GM06990 (cell line): ENCODE data around the gene PCID2.

ENCODE experiments used
- DNase-seq: peaks from one replicate; pipeline ENCODE4 v3.0.0-alpha.2; 2011; ENCODE audit not compliant: insufficient read length; ENCODE audit errors: extremely low read depth
- H3K27me3 ChIP-seq: replicated peaks from 2 replicates; pipeline ENCODE4 v1.6.0; 2011; ENCODE audit warnings: low read length; ENCODE audit not compliant: control insufficient read depth, insufficient read depth
- H3K36me3 ChIP-seq: 2 replicates; pipeline ENCODE4 v1.5.1; 2011; ENCODE audit warnings: low read length; ENCODE audit not compliant: control insufficient read depth, insufficient read depth
- H3K4me3 ChIP-seq: replicated peaks from 2 replicates; pipeline ENCODE4 v1.5.1; 2011; ENCODE audit warnings: low read depth, mild to moderate bottlenecking, control low read depth, low read length
- CTCF ChIP-seq: IDR thresholded peaks from 2 replicates; pipeline ENCODE4 v1.5.1; 2011; ENCODE audit warnings: low read length, control low read depth, mild to moderate bottlenecking, inconsistent platforms; ENCODE audit not compliant: insufficient read depth, poor library complexity, severe bottlenecking

The PCID2 gene

GRCh38 chr13:113151745-113152690 is 56.5 kb downstream of the PCID2 start:
- no peak overlapping the region for H3K4me3 ChIP-seq
- DNase-seq: no peak
- H3K27me3 ChIP-seq: no peaks in the 10 kb centered on the region; the same call in 1 of the 2 replicates
- no peaks in the 10 kb centered on the region for H3K36me3 ChIP-seq
- no peak for TF ChIP-seq CTCF

- no peaks in the 10 kb centered on the region; the same call in 1 of the 2 replicates for H3K27me3 ChIP-seq
- DNase-seq: no peak
- no peaks in the 10 kb centered on the region for H3K36me3 ChIP-seq
- H3K4me3 ChIP-seq: no peak overlapping the region
- no peak for TF ChIP-seq CTCF
These were observed 57.7 kb downstream of the PCID2 start for GRCh38 chr13:113150550-113151365.

- Histone ChIP-seq H3K4me3 (no peak overlapping the region), H3K36me3 (no peaks in the 10 kb centered on the region), H3K27me3 (no peaks in the 10 kb centered on the region; the same call in 1 of the 2 replicates)
- DNase-seq: no peak
- TF ChIP-seq CTCF: no peak
These were observed 58.5 kb downstream of the PCID2 start for GRCh38 chr13:113149711-113150549.

GRCh38 chr13:113148940-113149503 is 59.4 kb downstream of the PCID2 start:
- no peaks in the 10 kb centered on the region; the same call in 1 of the 2 replicates for H3K27me3 ChIP-seq
- no peak overlapping the region for H3K4me3 ChIP-seq
- no peak for DNase-seq
- H3K36me3 ChIP-seq: no peaks in the 10 kb centered on the region
- no peak for TF ChIP-seq CTCF

- TF ChIP-seq CTCF: no peak
- DNase-seq: no peak
- no peak overlapping the region for H3K4me3 ChIP-seq
- no peaks in the 10 kb centered on the region for H3K36me3 ChIP-seq
- no peaks in the 10 kb centered on the region; the same call in 1 of the 2 replicates for H3K27me3 ChIP-seq
These were observed 60.1 kb downstream of the PCID2 start for GRCh38 chr13:113148407-113148806.
